ENCODE data around the gene ELP4. TPM values are rescaled to one million over a fixed set of nuclear protein-coding genes. Genes with fewer than 3 reads are reported as not detected.

Gene ELP4
- total RNA-seq, 2 experiments from 2014 or later, result 20.7 to 25.1 TPM

GRCh38 chr11:31815711-31816467 lies 306.3 kb downstream of the ELP4 start:
- peak overlapping the region; percentile 58 for H3K27ac Mint-ChIP-seq
- POLR2A ChIA-PET, result no interaction called here
- peaks cover 79% of the 10 kb centered on the region for H3K27me3 Mint-ChIP-seq
- peaks cover 5% of the 10 kb centered on the region for H3K36me3 Mint-ChIP-seq
- peaks cover 25% of the 10 kb centered on the region for H3K4me1 Mint-ChIP-seq
- DNase-seq (no peak), ATAC-seq (ENCODE audit: low read depth) (no peak)
- H3K9me3 Mint-ChIP-seq, result no peaks in the 10 kb centered on the region
- H3K4me3 Mint-ChIP-seq, result peak overlapping the region; percentile 58

DNA sequence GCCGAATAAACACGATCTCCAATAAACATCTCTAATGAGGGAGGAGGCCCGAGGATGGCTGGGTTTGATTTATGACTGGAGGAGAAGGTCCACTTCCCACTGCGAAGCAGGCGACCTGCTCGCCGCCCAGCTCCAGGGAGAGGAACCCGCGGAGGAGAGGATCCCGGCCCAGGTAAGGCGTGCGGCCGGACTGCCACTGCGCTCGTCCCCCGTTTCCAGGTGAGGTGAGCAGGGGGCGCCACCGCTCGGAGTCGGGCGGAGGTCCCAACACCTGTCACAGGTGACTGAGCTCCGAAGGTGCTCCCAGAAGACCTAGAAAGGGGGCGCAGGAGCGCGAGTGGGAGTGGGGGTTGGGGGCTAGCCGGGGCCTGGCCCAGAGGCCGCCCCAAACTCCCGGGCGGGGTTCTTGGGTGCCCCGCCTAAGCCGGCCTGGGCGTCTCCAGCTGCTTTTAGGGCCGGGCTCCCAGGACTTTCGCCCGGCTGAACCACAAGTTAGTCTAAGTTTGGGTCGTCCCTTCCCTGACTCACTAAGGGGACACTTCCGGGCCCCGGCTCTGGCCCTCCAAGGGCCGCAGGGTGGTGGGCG lies 307.0 kb downstream of the ELP4 start:
- H3K27ac Mint-ChIP-seq, result peak overlapping the region; percentile 58
- H3K9me3 Mint-ChIP-seq, result no peaks in the 10 kb centered on the region
- H3K4me1 Mint-ChIP-seq, result peaks cover 23% of the 10 kb centered on the region
- peak overlapping the region; percentile 58 for H3K4me3 Mint-ChIP-seq
- no peak for ATAC-seq (ENCODE audit: low read depth)
- H3K36me3 Mint-ChIP-seq, result peaks cover 6% of the 10 kb centered on the region
- POLR2A ChIA-PET, result no interaction called here
- H3K27me3 Mint-ChIP-seq, result peaks cover 80% of the 10 kb centered on the region
- no peak for DNase-seq

DNA sequence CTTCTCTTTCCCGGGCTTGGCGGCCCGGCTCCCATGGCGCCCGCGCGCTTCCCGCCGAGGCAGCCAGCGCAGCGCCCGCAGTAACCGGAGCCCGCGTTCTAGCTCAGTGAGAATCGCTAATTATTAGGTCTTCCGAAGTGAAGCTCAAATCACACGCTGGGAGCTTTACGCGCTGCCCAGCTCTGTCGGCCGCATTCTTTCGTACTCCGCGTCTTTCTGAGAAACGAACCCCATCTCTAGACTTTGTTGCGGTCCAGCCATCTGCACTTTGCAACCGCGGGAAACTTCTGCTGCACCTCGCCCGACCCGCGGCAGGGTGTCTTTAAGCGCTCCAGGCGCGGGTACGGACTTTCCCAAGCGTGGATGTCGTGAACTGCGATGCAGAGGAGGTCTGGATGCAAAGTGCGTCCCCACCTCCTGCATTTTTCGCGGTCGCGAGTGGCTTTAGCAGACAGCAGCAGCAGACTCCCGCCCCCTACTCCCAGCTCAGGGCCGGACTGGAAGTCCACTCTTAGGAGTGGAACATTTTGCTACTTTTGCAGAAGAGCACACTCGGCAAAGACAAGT lies 307.6 kb downstream of the ELP4 start:
- H3K36me3 Mint-ChIP-seq, result peaks cover 4% of the 10 kb centered on the region
- H3K4me3 Mint-ChIP-seq, result no peak overlapping the region
- no peak for ATAC-seq (ENCODE audit: low read depth)
- H3K9me3 Mint-ChIP-seq, result no peaks in the 10 kb centered on the region
- H3K4me1 Mint-ChIP-seq, result peaks cover 20% of the 10 kb centered on the region
- POLR2A ChIA-PET, result no interaction called here
- DNase-seq, result no peak
- H3K27ac Mint-ChIP-seq, result no peak overlapping the region
- peaks cover 81% of the 10 kb centered on the region for H3K27me3 Mint-ChIP-seq

- DNase-seq (no peak), ATAC-seq (ENCODE audit: low read depth) (no peak)
- peaks cover 16% of the 10 kb centered on the region for H3K4me1 Mint-ChIP-seq
- peaks cover 83% of the 10 kb centered on the region for H3K27me3 Mint-ChIP-seq
- H3K9me3 Mint-ChIP-seq, result peaks cover under 1% of the 10 kb centered on the region
- no peak overlapping the region for H3K4me3 Mint-ChIP-seq
- peak overlapping the region; percentile 45 for H3K27ac Mint-ChIP-seq
- POLR2A ChIA-PET, result no interaction called here
- peaks cover 4% of the 10 kb centered on the region for H3K36me3 Mint-ChIP-seq
Observed at GRCh38 chr11:31817621-31818424, 308.3 kb downstream of the ELP4 start.

DNA sequence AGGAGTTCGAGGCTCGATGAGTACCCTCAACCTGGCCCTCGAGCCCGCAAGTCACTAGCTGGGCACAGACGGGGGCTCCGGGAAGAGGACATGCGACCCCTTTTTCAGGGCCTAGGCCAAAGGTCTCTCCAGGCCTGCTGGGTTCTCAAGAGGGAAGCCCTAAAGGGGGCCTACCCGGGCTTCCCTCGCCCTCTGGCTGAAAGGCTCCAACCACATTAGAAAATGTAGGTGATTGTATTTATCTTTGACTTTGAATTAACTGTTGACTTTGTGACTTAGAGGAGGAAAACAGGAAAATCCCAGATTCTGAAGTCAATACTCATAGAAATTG lies 308.8 kb downstream of the ELP4 start:
- no peak overlapping the region for H3K4me3 Mint-ChIP-seq
- H3K36me3 Mint-ChIP-seq, result peaks cover 4% of the 10 kb centered on the region
- H3K27me3 Mint-ChIP-seq, result peaks cover 84% of the 10 kb centered on the region
- no peak for DNase-seq
- H3K4me1 Mint-ChIP-seq, result peaks cover 16% of the 10 kb centered on the region
- POLR2A ChIA-PET, result no interaction called here
- peak overlapping the region; percentile 45 for H3K27ac Mint-ChIP-seq
- no peak for ATAC-seq (ENCODE audit: low read depth)
- H3K9me3 Mint-ChIP-seq, result peaks cover 3% of the 10 kb centered on the region

DNA sequence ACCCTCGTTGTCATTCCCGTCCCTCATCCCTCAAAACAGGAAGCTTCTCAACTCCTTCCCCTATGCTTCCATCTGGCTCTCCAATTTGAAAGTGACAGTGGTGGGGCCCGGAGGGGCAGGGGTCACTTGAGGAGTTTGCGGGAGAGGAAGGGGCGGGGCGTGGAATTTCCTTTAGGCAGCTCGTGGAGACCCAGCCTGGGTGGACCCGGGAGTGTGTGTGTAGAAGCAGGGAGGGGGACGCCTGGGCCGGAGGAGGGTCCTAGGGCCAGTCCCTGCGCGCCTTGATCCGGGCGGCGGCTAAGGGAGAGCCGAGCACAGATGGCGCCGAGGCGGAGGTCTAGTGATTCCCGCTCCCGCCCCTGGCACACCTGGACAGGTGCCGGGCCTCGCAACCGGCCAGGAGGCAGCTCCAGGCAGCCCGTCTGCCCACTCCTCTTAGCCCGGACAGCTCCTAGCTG lies 309.3 kb downstream of the ELP4 start:
- peaks cover 85% of the 10 kb centered on the region for H3K27me3 Mint-ChIP-seq
- POLR2A ChIA-PET, result no interaction called here
- DNase-seq, result no peak
- no peak overlapping the region for H3K27ac Mint-ChIP-seq
- H3K4me1 Mint-ChIP-seq, result peaks cover 12% of the 10 kb centered on the region
- ATAC-seq (ENCODE audit: low read depth), result no peak
- H3K36me3 Mint-ChIP-seq, result peaks cover 4% of the 10 kb centered on the region
- H3K4me3 Mint-ChIP-seq, result no peak overlapping the region
- H3K9me3 Mint-ChIP-seq, result peaks cover 3% of the 10 kb centered on the region

DNA sequence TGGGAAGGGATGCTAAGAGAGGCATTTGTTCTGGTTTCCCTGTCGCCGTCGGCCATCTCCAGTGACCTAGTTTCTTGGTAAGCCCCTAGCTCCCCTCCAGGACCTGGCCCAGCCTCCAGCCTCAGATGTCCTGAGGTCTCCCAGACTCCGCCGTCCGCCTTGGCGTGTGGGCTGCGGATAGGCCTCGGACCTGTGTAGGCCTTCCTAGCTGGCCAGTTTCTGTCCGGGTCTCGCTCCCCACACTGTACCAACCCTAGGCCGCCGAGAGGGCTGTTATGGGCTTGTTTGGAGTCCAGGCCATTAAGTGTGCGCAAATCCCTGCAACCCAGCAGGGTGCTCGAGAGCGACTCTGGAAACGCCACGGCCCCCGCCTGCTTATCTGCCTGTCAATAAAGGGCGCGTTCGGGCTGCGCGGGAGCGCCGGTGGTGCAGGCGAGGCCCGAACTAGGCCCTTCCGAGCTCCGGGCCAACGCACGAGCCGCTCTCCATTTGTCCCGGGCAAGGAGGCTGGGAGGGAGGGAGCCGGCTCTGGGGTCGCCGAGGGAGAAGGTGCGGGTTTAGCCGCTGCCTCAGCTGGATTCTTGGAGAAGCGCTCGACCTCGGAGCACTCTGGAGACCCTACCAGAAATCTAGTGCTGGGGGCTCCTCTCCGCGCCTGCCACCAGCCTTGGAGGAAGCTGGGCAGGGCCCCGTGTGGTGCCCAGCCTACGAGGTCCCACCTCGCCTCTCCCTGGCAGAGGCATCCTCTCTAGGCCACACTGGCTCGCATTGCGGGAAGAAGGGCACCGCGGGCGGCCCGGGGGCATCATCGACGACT lies 310.3 kb downstream of the ELP4 start:
- no peak for ATAC-seq (ENCODE audit: low read depth)
- Mint-ChIP-seq H3K36me3 (peaks cover 3% of the 10 kb centered on the region), H3K4me1 (peaks cover 12% of the 10 kb centered on the region), H3K27ac (no peak overlapping the region), H3K4me3 (no peak overlapping the region), H3K27me3 (peaks cover 87% of the 10 kb centered on the region), H3K9me3 (peaks cover 3% of the 10 kb centered on the region)
- POLR2A ChIA-PET, result no interaction called here
- DNase-seq, result no peak

DNA sequence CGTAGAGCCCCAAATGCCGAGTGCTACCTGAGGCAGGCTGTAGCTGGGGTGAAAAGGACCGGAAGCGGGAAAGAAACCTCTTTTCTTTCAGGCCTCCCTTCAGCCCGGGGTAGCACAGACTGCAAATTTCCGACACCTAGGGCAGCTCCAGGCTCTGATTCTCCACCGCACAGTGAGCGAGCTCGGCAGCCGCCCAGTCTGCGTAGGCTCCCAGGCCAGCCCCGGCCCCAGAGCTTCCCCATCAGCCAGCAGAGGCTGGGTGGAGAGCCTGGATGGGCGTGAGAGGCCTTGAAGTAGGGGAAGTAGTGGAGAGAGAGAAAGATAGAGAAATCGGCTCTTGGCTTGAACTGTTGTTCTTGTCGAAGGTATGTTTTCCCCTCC lies 310.9 kb downstream of the ELP4 start:
- ATAC-seq (ENCODE audit: low read depth) (no peak), DNase-seq (no peak)
- Mint-ChIP-seq H3K27ac (no peak overlapping the region), H3K27me3 (peaks cover 87% of the 10 kb centered on the region), H3K4me1 (peaks cover 8% of the 10 kb centered on the region), H3K36me3 (peaks cover 2% of the 10 kb centered on the region), H3K4me3 (no peak overlapping the region), H3K9me3 (peaks cover 3% of the 10 kb centered on the region)
- POLR2A ChIA-PET, result no interaction called here

GRCh38 chr11:31821235-31821764 lies 311.7 kb downstream of the ELP4 start:
- POLR2A ChIA-PET, result no interaction called here
- peak overlapping the region; percentile 56 for H3K27ac Mint-ChIP-seq
- no peak for ATAC-seq (ENCODE audit: low read depth)
- peaks cover 3% of the 10 kb centered on the region for H3K9me3 Mint-ChIP-seq
- no peak overlapping the region for H3K4me3 Mint-ChIP-seq
- peaks cover 2% of the 10 kb centered on the region for H3K36me3 Mint-ChIP-seq
- peaks cover 87% of the 10 kb centered on the region for H3K27me3 Mint-ChIP-seq
- peaks cover 6% of the 10 kb centered on the region for H3K4me1 Mint-ChIP-seq
- DNase-seq, result no peak

GRCh38 chr11:31821766-31822165 lies 312.2 kb downstream of the ELP4 start:
- Mint-ChIP-seq H3K4me1 (peaks cover 10% of the 10 kb centered on the region), H3K27me3 (peaks cover 90% of the 10 kb centered on the region), H3K4me3 (no peak overlapping the region), H3K36me3 (peaks cover 2% of the 10 kb centered on the region), H3K27ac (no peak overlapping the region), H3K9me3 (peaks cover 3% of the 10 kb centered on the region)
- POLR2A ChIA-PET, result no interaction called here
- ATAC-seq (ENCODE audit: low read depth) (no peak), DNase-seq (no peak)

DNA sequence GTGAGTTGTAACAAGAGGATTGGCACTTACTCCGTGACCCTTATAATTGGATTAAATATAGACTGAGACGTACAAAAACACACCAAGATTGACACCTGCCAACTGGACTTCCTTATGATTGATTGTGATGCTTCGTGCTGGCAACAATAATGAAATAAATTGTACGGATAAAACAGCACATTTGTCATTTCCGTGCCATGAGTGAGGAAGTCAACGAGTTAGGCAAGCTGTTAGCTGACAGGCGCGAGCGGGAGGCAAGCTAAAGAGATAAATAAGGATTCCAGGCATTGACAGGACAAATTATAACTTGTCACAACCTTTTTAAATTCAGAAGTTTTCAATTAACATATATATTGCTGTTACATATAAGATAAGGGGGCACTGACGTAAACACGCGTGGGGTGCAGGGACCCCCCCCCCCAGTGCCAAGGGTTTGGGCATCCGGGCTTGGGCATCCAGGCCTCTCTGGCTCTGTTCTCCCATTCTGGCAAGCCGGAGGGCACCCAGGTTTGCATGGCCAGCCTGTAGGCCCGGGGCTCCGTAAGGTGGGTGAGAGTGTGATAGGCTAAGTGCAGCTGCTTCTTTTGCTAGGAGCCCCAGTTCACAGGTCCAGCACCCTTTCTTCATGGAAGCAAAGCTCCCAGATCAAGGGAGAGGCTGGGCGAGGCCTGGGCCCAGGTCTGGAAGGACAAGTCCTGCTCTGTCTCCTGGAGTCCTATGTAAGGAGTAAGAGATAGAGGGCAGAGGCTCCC lies 312.8 kb downstream of the ELP4 start:
- ATAC-seq (ENCODE audit: low read depth) (no peak), DNase-seq (no peak)
- no peak overlapping the region for H3K4me3 Mint-ChIP-seq
- POLR2A ChIA-PET, result interaction anchor here (0.7 kb wide), 1 partner anchor 12 kb away, joined by 5 read pairs; no protein-coding TSS in a partner anchor
- H3K36me3 Mint-ChIP-seq, result peaks cover 2% of the 10 kb centered on the region
- peaks cover 90% of the 10 kb centered on the region for H3K27me3 Mint-ChIP-seq
- peaks cover 12% of the 10 kb centered on the region for H3K4me1 Mint-ChIP-seq
- peaks cover 3% of the 10 kb centered on the region for H3K9me3 Mint-ChIP-seq
- no peak overlapping the region for H3K27ac Mint-ChIP-seq

- DNase-seq (no peak), ATAC-seq (ENCODE audit: low read depth) (no peak)
- POLR2A ChIA-PET, result interaction anchor here (0.7 kb wide), 1 partner anchor 13 kb away, joined by 5 read pairs; no protein-coding TSS in a partner anchor
- peaks cover 3% of the 10 kb centered on the region for H3K9me3 Mint-ChIP-seq
- H3K27me3 Mint-ChIP-seq, result peaks cover 94% of the 10 kb centered on the region
- H3K4me1 Mint-ChIP-seq, result peaks cover 14% of the 10 kb centered on the region
- no peak overlapping the region for H3K27ac Mint-ChIP-seq
- peaks cover 2% of the 10 kb centered on the region for H3K36me3 Mint-ChIP-seq
- no peak overlapping the region for H3K4me3 Mint-ChIP-seq
Observed at GRCh38 chr11:31822927-31823643, 313.5 kb downstream of the ELP4 start.
